GM12878 (cell line): ENCODE results near the gene DNAAF5. TPM values are rescaled to one million over a fixed set of nuclear protein-coding genes. Genes with fewer than 3 reads are reported as not detected.

Experiments used
- ATAC-seq: fragments of 200-7000 bp; cut with Tn5 transposase; 3 replicates; pipeline ENCODE4 v1.9.1; 2020; ENCODE audit warnings: mild to moderate bottlenecking, moderate library complexity
- BruUV-seq: library from RNA; stranded (reverse); fragments of 400-500 nt; replicated peaks from 2 replicates; lab custom pipeline; 2021; lab: Mats Ljungman, UMichigan
- CTCF ChIA-PET: fragments of 300-600 bp; sonication (Branson Sonifier 250); formaldehyde crosslinking; extraction: SDS; loops from one replicate; lab custom pipeline; 2021; ENCODE audit warnings: inconsistent platforms; lab: Yijun Ruan, JAX
- POLR2A ChIA-PET: fragments of 350-600 bp; formaldehyde crosslinking; extraction: SDS; loops from one replicate; lab custom pipeline; 2021; ENCODE audit warnings: inconsistent platforms; lab: Charles Lee
- RAD21 ChIA-PET: fragments of 300-600 bp; sonication (Branson Sonifier 250); formaldehyde crosslinking; loops from one replicate; lab custom pipeline; 2023; ENCODE audit warnings: antibody characterized with exemption; ENCODE audit not compliant: unreplicated experiment; lab: Charles Lee
- SMC1A ChIA-PET: fragments of 300-600 bp; sonication (Branson Sonifier 250); formaldehyde crosslinking; loops from one replicate; lab custom pipeline; 2023; ENCODE audit not compliant: unreplicated experiment, uncharacterized antibody; lab: Charles Lee
- DNase-seq: peaks from one replicate; pipeline ENCODE4 v3.0.0-alpha.2; 2011; ENCODE audit warnings: low read depth, low spot score
- FAIRE-seq: peaks from 3 replicates; lab custom pipeline; 2011; peaks lifted over from hg19 to GRCh38; lab: Jason Lieb, UNC
- H2AFZ ChIP-seq: 2 replicates; pipeline ENCODE4 v1.6.0; 2011; ENCODE audit warnings: low read depth, low read length, control low read depth; ENCODE audit not compliant: control insufficient read depth
- H3K27ac ChIP-seq: 2 replicates; pipeline ENCODE4 v1.5.1; 2011; ENCODE audit warnings: control low read depth; ENCODE audit not compliant: control insufficient read depth, insufficient read depth
- H3K27me3 ChIP-seq, 2 experiments: replicated peaks in 1 of 2; 2 replicates each; pipeline versions ENCODE4 v1.6.0 to v1.6.1; 2011; ENCODE audit warnings: low read length in 1 of 2; ENCODE audit not compliant: control insufficient read depth in 2 of 2, insufficient read depth in 2 of 2
- H3K36me3 ChIP-seq, 2 experiments: 2 replicates each; pipeline ENCODE4 v1.5.1; 2011; ENCODE audit warnings: low read length in 1 of 2; ENCODE audit not compliant: control insufficient read depth in 2 of 2, insufficient read depth in 2 of 2
- H3K4me1 ChIP-seq: 2 replicates; pipeline ENCODE4 v1.6.1; 2011; ENCODE audit warnings: mild to moderate bottlenecking, low read length, moderate library complexity, mixed read lengths; ENCODE audit not compliant: control insufficient read depth, insufficient read depth
- H3K4me2 ChIP-seq: 2 replicates; pipeline ENCODE4 v1.6.0; 2011; ENCODE audit warnings: control low read depth; ENCODE audit not compliant: control insufficient read depth, insufficient read depth
- H3K4me3 ChIP-seq: fragments of 200-600 bp; sonication (generic); 2 replicates; pipeline ENCODE4 v1.5.1; 2016
- H3K79me2 ChIP-seq: 2 replicates; pipeline ENCODE4 v1.6.0; 2011; ENCODE audit warnings: low read length; ENCODE audit not compliant: control insufficient read depth, insufficient read depth
- H3K9ac ChIP-seq: 2 replicates; pipeline ENCODE4 v1.8.0; 2011; ENCODE audit warnings: low read length, control low read depth, mixed read lengths; ENCODE audit not compliant: control insufficient read depth, insufficient read depth
- H3K9me3 ChIP-seq: replicated peaks from 3 replicates; pipeline ENCODE4 v1.5.1; 2011; ENCODE audit warnings: mild to moderate bottlenecking, low read length; ENCODE audit not compliant: control insufficient read depth, insufficient read depth
- H4K20me1 ChIP-seq: 2 replicates; pipeline ENCODE4 v1.6.0; 2011; ENCODE audit not compliant: control insufficient read depth, insufficient read depth
- JUNB ChIP-seq: IDR thresholded peaks from 2 replicates; pipeline ENCODE4 v1.6.1; 2016; ENCODE audit warnings: antibody characterized with exemption, mild to moderate bottlenecking
- MXI1 ChIP-seq: fragments of 150-350 bp; IDR thresholded peaks from 2 replicates; pipeline ENCODE4 v1.6.1; 2011; ENCODE audit warnings: low read depth, mild to moderate bottlenecking, inconsistent platforms, low read length, improper control_type of control experiment
- NFXL1 ChIP-seq: fragments of 450-650 bp; IDR thresholded peaks from 2 replicates; pipeline ENCODE4 v1.6.1; 2017; ENCODE audit warnings: antibody characterized with exemption, mild to moderate bottlenecking, borderline replicate concordance
- POLR2AphosphoS2 ChIP-seq: IDR thresholded peaks from 2 replicates; pipeline ENCODE4 v1.6.1; 2011; ENCODE audit warnings: low read depth, mild to moderate bottlenecking, low read length, improper control_type of control experiment, moderate library complexity
- STAT3 ChIP-seq: IDR thresholded peaks from 2 replicates; pipeline ENCODE4 v1.6.1; 2011; ENCODE audit warnings: low read depth, low read length, improper control_type of control experiment
- ZNF207 ChIP-seq: fragments of 450-650 bp; IDR thresholded peaks from 2 replicates; pipeline ENCODE4 v1.6.1; 2014; ENCODE audit warnings: antibody characterized with exemption, mild to moderate bottlenecking, borderline replicate concordance
- WGBS: methylation state at CpG from one replicate; pipeline ENCODE4 v1.1.6; 2016; ENCODE audit warnings: low lambda C conversion rate; ENCODE audit not compliant: insufficient replicate concordance, insufficient coverage; ENCODE audit errors: missing lambda C conversion rate; 5-methylcytosine and 5-hydroxymethylcytosine counted together
- in situ Hi-C: fragments of 300-500 bp; cut with MboI; formaldehyde crosslinking; loops from 9 replicates; pipeline ENCODE4 v1.14.3; 2018; ENCODE audit warnings: mixed read lengths
- intact Hi-C: fragments of 100-400 bp; cut with micrococcal nuclease; formaldehyde crosslinking; loops from one replicate; pipeline ENCODE4 v1.14.2; 2022; ENCODE audit not compliant: unreplicated experiment
- polyA plus RNA-seq, 11 experiments: library from polyadenylated mRNA; depleted of rRNA in 4 of 11; unstranded in 6 of 11; stranded (reverse) in 5 of 11; fragments of >200 nt; fragmentation: Nextera tagmentation in 4 of 11; fragmentation: Illumina TruSeq in 1 of 11; extraction: Ambion mirVana in 4 of 11; extraction: Trizol in 1 of 11; gene quantifications; 1 replicate in 1 of 11; 2 replicates in 10 of 11; pipeline versions ENCODE4 v1.2.1 to v1.2.3, GENCODE V29; 2011 to 2016; ENCODE audit warnings: inconsistent platforms in 2 of 11, missing spikeins in 2 of 11, low read depth in 1 of 11
- total RNA-seq, 4 experiments: library from RNA; depleted of rRNA in 3 of 4; stranded (reverse); fragments of >200 nt in 3 of 4; fragmentation: Illumina TruSeq in 1 of 4; extraction: Trizol in 1 of 4; gene quantifications; 2 replicates each; pipeline versions ENCODE4 v1.2.1 to v1.2.3, GENCODE V29; 2013 to 2021
- TF ChIP-seq, protein P1 (sequence below): IDR thresholded peaks from 2 replicates; pipeline ENCODE4 v1.6.1; 2012; ENCODE audit warnings: low read depth, low read length, improper control_type of control experiment

The DNAAF5 gene
- total and polyA plus RNA-seq, 10 of the 15 experiments (the other 5 are each of a cell fraction or from before 2014, with no cell fraction given), result 1.8 to 38.3 (median 9.2) TPM

DNA sequence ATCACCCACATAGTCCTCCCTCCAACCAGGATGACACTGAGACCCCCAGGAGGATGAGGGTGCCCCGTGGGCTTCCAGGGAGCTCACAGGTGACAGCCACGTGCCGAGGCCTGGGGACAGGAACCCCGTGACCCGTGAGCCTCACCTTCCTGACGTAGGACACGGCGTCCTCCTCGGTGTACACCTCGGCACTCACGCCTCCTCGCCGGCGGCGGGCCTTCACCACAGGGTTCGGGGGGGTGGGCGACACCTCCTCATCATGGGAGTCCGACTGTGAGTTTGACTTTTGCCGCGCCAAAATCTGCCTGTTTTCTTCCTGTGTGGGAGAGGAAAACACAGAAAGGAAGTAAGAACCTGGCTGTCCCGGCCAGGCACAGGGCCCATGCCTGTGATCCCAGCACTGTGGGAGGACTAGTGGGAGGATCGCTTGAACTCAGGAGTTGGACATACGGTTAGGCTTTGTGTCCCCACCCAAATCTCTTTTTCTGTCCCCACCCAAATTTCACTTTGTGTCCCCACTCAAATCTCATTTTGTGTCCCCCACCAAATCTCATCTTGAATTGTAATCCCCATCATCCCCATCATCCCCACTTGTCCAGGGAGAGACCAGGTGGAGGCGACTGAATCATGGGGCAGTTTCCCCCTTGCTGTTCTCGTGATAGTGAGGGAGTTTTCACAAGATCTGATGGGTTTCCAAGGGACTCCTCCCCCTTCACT, 45.9 kb upstream of the DNAAF5 start:
- no peaks in the 10 kb centered on the region for H3K4me1 ChIP-seq
- H3K36me3 ChIP-seq, result peaks cover 2 to 9% of the 10 kb centered on the region in 2 experiments; a peak in 3 of 4 replicates
- H3K27ac ChIP-seq, result no peak overlapping the region
- no peak for DNase-seq
- ChIA-PET RAD21 (no interaction called here), CTCF (no interaction called here), POLR2A (no interaction called here), SMC1A (no interaction called here)
- ATAC-seq, result no peak
- H3K79me2 ChIP-seq, result no peaks in the 10 kb centered on the region
- H3K4me2 ChIP-seq, result no peak overlapping the region
- H4K20me1 ChIP-seq, result no peaks in the 10 kb centered on the region
- intact Hi-C loops (no loop called here), in situ Hi-C loops (no loop called here)
- H3K27me3 ChIP-seq, result no peaks in the 10 kb centered on the region
- WGBS, result 99% methylated on average over 19 of the region's 25 CpGs
- no peak overlapping the region for H3K4me3 ChIP-seq
- no peak overlapping the region for H3K9ac ChIP-seq
- BruUV-seq, result no TSS peak
- TF ChIP-seq, protein P1, sequence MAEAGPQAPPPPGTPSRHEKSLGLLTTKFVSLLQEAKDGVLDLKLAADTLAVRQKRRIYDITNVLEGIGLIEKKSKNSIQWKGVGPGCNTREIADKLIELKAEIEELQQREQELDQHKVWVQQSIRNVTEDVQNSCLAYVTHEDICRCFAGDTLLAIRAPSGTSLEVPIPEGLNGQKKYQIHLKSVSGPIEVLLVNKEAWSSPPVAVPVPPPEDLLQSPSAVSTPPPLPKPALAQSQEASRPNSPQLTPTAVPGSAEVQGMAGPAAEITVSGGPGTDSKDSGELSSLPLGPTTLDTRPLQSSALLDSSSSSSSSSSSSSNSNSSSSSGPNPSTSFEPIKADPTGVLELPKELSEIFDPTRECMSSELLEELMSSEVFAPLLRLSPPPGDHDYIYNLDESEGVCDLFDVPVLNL, result no peak
- TF ChIP-seq JUNB (no peak), POLR2AphosphoS2 (no peak), MXI1 (no peak), NFXL1 (no peak), ZNF207 (no peak), STAT3 (no peak)
- TF ChIP-seq, all 136 proteins: peak for 0
- no peak for FAIRE-seq
- peaks cover 6% of the 10 kb centered on the region; the same call in 2 of the 3 replicates for H3K9me3 ChIP-seq
- no peak overlapping the region for H2AFZ ChIP-seq
